Measurements from ENCODE around the gene SLC37A2. TPM values are rescaled to one million over a fixed set of nuclear protein-coding genes. Genes with fewer than 3 reads are reported as not detected.

SLC37A2 gene
- total RNA-seq, 4 donors from 2014 or later = 6.6 to 12.9 (median 8.9) TPM

DNA sequence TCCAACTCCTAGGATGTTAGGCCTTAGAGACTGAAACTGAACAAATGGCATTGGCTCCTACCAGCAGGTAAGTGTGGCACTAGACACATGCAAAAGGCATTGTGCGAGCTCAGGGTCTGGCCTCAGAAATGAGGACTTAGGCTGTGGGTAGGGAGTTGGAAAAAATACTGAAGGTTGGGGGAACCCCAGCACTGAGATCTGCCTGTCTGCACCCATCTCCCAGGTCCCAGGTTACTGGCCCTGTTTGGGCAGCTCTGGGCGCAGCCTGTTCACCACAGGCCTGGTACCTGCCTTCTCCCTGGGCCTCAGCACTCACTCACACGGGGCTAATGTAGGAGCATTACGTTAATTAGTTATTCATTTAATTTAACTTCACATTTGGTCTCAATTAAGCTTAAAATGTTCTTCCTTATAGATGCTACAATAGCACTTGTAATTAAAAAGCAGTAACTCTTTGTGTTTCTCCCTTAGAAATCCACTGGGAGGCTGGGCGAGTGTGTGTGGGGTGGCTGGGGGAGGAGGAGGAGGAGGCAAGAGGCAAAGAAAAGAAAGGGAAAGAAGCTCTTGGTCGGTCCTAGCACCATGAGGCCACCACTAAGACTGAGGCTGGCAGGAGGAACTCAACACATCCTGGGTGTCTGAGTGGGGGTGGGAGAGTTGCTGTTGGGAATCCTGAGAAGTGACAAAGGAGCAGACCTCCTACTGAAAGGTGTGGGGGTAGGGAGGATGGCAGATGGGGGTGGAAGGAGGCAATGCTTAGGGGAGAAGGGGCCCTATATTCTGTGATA is 29.0 kb downstream of the SLC37A2 start:
- Histone ChIP-seq H3K36me3 (peaks cover 9 to 23% (median 18%) of the 10 kb centered on the region in 4 donors), H3K9me3 (no peaks in the 10 kb centered on the region), H3K4me3 (no peak overlapping the region), H3K27ac (replicated peaks in 1 of 4) (no peak overlapping the region), H3K27me3 (no peaks in the 10 kb centered on the region), H3K4me1 (peaks cover 3 to 7% (median 6%) of the 10 kb centered on the region in 4 donors)
- no peak for DNase-seq (ENCODE audit: extremely low spot score)
- TF ChIP-seq, protein P1, sequence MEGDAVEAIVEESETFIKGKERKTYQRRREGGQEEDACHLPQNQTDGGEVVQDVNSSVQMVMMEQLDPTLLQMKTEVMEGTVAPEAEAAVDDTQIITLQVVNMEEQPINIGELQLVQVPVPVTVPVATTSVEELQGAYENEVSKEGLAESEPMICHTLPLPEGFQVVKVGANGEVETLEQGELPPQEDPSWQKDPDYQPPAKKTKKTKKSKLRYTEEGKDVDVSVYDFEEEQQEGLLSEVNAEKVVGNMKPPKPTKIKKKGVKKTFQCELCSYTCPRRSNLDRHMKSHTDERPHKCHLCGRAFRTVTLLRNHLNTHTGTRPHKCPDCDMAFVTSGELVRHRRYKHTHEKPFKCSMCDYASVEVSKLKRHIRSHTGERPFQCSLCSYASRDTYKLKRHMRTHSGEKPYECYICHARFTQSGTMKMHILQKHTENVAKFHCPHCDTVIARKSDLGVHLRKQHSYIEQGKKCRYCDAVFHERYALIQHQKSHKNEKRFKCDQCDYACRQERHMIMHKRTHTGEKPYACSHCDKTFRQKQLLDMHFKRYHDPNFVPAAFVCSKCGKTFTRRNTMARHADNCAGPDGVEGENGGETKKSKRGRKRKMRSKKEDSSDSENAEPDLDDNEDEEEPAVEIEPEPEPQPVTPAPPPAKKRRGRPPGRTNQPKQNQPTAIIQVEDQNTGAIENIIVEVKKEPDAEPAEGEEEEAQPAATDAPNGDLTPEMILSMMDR (IDR thresholded peaks at IDR 0.05) = no peak
- no peak for TF ChIP-seq POLR2A (IDR thresholded peaks at IDR 0.05; ENCODE audit: low read depth)
- WGBS = 88% methylated on average over 6 of the region's 6 CpGs
- intact Hi-C loops (cut with DNase I) = no loop called here

DNA sequence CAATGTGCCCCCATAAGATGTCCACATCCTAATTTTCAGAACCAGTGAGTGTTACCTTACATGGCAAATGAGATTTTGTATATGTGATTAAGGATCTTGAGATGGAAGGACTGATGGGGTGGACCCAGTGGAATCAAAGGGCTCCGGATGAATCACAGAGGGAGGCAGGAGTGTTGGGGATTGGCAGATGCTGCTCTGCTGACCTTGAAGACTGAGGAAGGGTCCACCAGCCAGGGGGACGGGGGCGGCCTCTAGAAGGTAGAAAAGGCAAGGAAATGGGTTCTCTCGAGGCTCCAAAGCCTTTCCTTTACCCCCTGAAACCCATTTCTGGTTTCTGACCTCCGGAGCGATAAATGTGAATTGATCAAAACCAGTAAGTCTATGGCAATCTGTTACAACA is 29.6 kb downstream of the SLC37A2 start:
- no peaks in the 10 kb centered on the region for H3K27me3 ChIP-seq
- no peak for DNase-seq (ENCODE audit: extremely low spot score)
- WGBS = 87% methylated on average over 6 of the region's 6 CpGs
- no peaks in the 10 kb centered on the region for H3K9me3 ChIP-seq
- TF ChIP-seq POLR2AphosphoS5 (IDR thresholded peaks at IDR 0.05) (no peak), EP300 (IDR thresholded peaks at IDR 0.05) (no peak), POLR2A (IDR thresholded peaks at IDR 0.05; ENCODE audit: low read depth) (no peak)
- TF ChIP-seq, protein P1 (IDR thresholded peaks at IDR 0.05) = no peak
- intact Hi-C loops (cut with DNase I) = no loop called here
- H3K36me3 ChIP-seq = peaks cover 11 to 29% (median 24%) of the 10 kb centered on the region in 4 donors
- H3K4me3 ChIP-seq = no peak overlapping the region
- no peak overlapping the region for H3K27ac ChIP-seq (replicated peaks in 1 of 4)
- peaks cover 3 to 7% (median 6%) of the 10 kb centered on the region in 4 donors for H3K4me1 ChIP-seq

DNA sequence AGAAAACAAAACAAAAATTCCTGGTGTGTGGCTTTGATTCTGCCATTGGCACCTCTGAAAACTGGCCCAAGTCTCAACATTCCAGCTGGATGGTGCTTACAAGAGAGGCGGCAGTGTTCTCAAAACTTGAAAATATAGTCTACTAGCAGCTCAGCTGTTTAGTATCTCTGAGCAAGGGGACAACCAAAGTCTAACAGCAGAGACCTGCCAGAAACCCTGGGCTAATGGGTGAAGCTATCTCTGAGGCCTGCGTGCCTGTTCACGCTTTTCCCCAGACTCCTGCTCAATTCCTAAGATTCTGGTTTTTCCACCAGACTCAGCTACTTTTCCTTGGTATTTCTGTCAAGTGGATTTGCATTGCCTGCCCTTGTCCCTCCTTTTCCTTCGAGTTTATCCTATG is 30.4 kb downstream of the SLC37A2 start:
- Histone ChIP-seq H3K9me3 (no peaks in the 10 kb centered on the region), H3K4me1 (peaks cover 3 to 7% (median 6%) of the 10 kb centered on the region in 4 donors), H3K4me3 (no peak overlapping the region), H3K27me3 (no peaks in the 10 kb centered on the region), H3K36me3 (peaks cover 15 to 38% (median 30%) of the 10 kb centered on the region in 4 donors), H3K27ac (replicated peaks in 1 of 4) (no peak overlapping the region)
- DNase-seq (ENCODE audit: extremely low spot score) = no peak
- 80% methylated on average over 4 of the region's 4 CpGs for whole genome bisulfite sequencing
- intact Hi-C loops (cut with DNase I) = no loop called here
- no peak for TF ChIP-seq POLR2A (IDR thresholded peaks at IDR 0.05; ENCODE audit: low read depth)

DNA sequence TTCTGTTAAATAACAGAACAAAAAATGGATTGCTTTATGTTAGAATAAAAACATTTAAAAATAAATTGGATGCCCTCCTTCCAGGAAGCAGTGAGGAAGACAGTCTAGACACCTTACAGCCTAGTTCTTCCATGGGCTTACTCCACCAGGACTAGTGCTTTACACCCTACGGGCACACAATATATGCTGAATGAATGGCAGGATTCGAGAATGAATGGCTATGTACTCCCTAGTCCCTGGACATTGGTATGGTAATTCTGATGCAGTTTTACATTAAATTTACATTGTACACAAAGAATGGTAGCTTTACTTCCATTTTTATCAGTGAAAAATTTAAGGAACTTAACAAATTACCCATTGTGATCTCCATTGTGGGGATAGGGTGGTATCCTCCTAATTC is 31.6 kb downstream of the SLC37A2 start:
- Histone ChIP-seq H3K4me3 (no peak overlapping the region), H3K36me3 (peaks cover 21 to 50% (median 42%) of the 10 kb centered on the region in 4 donors), H3K9me3 (no peaks in the 10 kb centered on the region), H3K27ac (replicated peaks in 1 of 4) (no peak overlapping the region), H3K27me3 (no peaks in the 10 kb centered on the region), H3K4me1 (peaks cover 3 to 7% (median 6%) of the 10 kb centered on the region in 4 donors)
- no peak for DNase-seq (ENCODE audit: extremely low spot score)
- TF ChIP-seq POLR2AphosphoS5 (IDR thresholded peaks at IDR 0.05) (no peak), POLR2A (IDR thresholded peaks at IDR 0.05; ENCODE audit: low read depth) (no peak), EP300 (IDR thresholded peaks at IDR 0.05) (no peak)
- TF ChIP-seq, protein P1 (IDR thresholded peaks at IDR 0.05) = no peak
- 82% methylated on average over 2 of the region's 2 CpGs for WGBS
- intact Hi-C loops (cut with DNase I) = no loop called here

DNA sequence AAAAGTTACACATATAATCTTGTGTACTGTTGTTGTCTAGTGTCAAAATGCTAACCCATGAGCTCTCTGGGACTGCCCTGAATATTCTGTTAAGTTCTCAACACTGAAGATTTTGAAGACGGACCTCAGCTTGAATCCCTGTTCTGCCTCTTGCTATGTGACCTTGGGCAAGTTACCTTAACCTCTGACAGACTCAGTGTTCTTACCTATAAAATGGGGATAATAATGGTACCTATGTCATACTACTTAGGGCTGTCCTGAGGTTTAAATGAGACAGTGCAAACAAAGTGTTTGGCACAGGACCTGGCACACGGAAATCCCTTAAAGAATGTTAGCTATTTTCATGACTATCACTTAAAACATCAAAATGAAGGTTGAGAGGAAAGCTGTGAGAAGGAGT is 37.0 kb downstream of the SLC37A2 start:
- no peak overlapping the region for H3K4me3 ChIP-seq
- H3K27me3 ChIP-seq = no peaks in the 10 kb centered on the region
- no peak overlapping the region for H3K27ac ChIP-seq (replicated peaks in 1 of 4)
- peaks cover 35 to 83% (median 61%) of the 10 kb centered on the region in 4 donors for H3K36me3 ChIP-seq
- no peaks in the 10 kb centered on the region for H3K4me1 ChIP-seq
- no peak for TF ChIP-seq POLR2AphosphoS5 (IDR thresholded peaks at IDR 0.05)
- no peak for TF ChIP-seq EP300 (IDR thresholded peaks at IDR 0.05)
- TF ChIP-seq POLR2A (IDR thresholded peaks at IDR 0.05; ENCODE audit: low read depth) = no peak
- TF ChIP-seq, protein P1 (IDR thresholded peaks at IDR 0.05) = no peak
- WGBS = 94% methylated on average over 2 of the region's 2 CpGs
- intact Hi-C loops (cut with DNase I) = no loop called here
- DNase-seq (ENCODE audit: extremely low spot score) = no peak
- no peaks in the 10 kb centered on the region for H3K9me3 ChIP-seq
